GM18951 (cell line): ENCODE measurements around the gene TEDC1.

Experiments
- POLR2A ChIP-seq: IDR thresholded peaks from 4 replicates; pipeline ENCODE4 v1.6.1; 2011; ENCODE audit warnings: mild to moderate bottlenecking; ENCODE audit not compliant: insufficient read length, insufficient read depth; ENCODE audit errors: extremely low read depth
- in situ Hi-C: fragments of 300-500 bp; cut with MboI; formaldehyde crosslinking; loops from one replicate; pipeline ENCODE4 v1.12.0; 2022; ENCODE audit warnings: low sequenced_read_pairs, mixed read lengths, inconsistent platforms; ENCODE audit not compliant: unreplicated experiment

TEDC1 gene

GRCh38 chr14:105473033-105473676 is 17.9 kb upstream of the TEDC1 start:
- TF ChIP-seq POLR2A: no peak
- in situ Hi-C loops: no loop called here

GRCh38 chr14:105473677-105474482 is 17.2 kb upstream of the TEDC1 start:
- no peak for TF ChIP-seq POLR2A
- in situ Hi-C loops: no loop called here

GRCh38 chr14:105474483-105475268 is 16.4 kb upstream of the TEDC1 start, which contains the start of gene CRIP2:
CRIP2 (plus strand) TSS chr14:105474821; CDS start chr14:105474863, 42 bp downstream.
- no peak for TF ChIP-seq POLR2A
- in situ Hi-C loops: no loop called here

- TF ChIP-seq POLR2A: no peak
- in situ Hi-C loops: no loop called here
Measured at GRCh38 chr14:105475269-105476096, 15.6 kb upstream of the TEDC1 start.

GRCh38 chr14:105476097-105476830 is 14.8 kb upstream of the TEDC1 start:
- in situ Hi-C loops: no loop called here
- no peak for TF ChIP-seq POLR2A

- no peak for TF ChIP-seq POLR2A
Measured at GRCh38 chr14:105476831-105477659, 14.0 kb upstream of the TEDC1 start.

GRCh38 chr14:105477660-105478397 is 13.2 kb upstream of the TEDC1 start:
- in situ Hi-C loops: no loop called here
- TF ChIP-seq POLR2A: no peak

More at GRCh38 chr14:105476831-105477659, 14.0 kb upstream of the TEDC1 start:
- in situ Hi-C loops: no loop called here

- TF ChIP-seq POLR2A: no peak
- in situ Hi-C loops: no loop called here
Measured at GRCh38 chr14:105478398-105479251, 12.4 kb upstream of the TEDC1 start.

GRCh38 chr14:105479431-105480158 is 11.5 kb upstream of the TEDC1 start:
- in situ Hi-C loops: no loop called here
- no peak for TF ChIP-seq POLR2A

GRCh38 chr14:105480199-105480746 is 10.8 kb upstream of the TEDC1 start:
- no peak for TF ChIP-seq POLR2A
- in situ Hi-C loops: no loop called here
